Sigmoid colon (tissue), 4 donors: Measurements from ENCODE around the gene GALNT12.

Experiments
- POLR2A ChIP-seq, 2 donors: fragments of 450-650 bp; IDR thresholded peaks; one replicate each; pipeline ENCODE4 v1.6.1; 2016; ENCODE audit warnings: antibody characterized with exemption in 2 of 2, mild to moderate bottlenecking in 2 of 2, moderate library complexity in 2 of 2
- POLR2AphosphoS5 ChIP-seq, 4 donors: sonication (generic); formaldehyde crosslinking; IDR thresholded peaks; one replicate each; pipeline ENCODE4 v1.6.1; 2017; ENCODE audit warnings: antibody characterized with exemption in 4 of 4

GRCh38 chr9:98892288-98892687 lies 84.8 kb downstream of the GALNT12 start:
- TF ChIP-seq POLR2AphosphoS5 (IDR thresholded peaks at IDR 0.05) (no peak), POLR2A (IDR thresholded peaks at IDR 0.05) (no peak)
